ENCODE data around the gene SRRT.
"Not testable (repeated sequence)": the region's sequence is repeated elsewhere in the genome, so short reads cannot be mapped to it uniquely, and the experiment has no call there.

Gene SRRT

GRCh38 chr7:100895956-100896731 is 21.2 kb downstream of the SRRT start:
- DNase-seq: no peak

- no peak for DNase-seq
Observed at GRCh38 chr7:100896732-100897608, 22.1 kb downstream of the SRRT start.

GRCh38 chr7:100897772-100898454 is 23.0 kb downstream of the SRRT start:
- DNase-seq: no peak

GRCh38 chr7:100899432-100899831 is 24.5 kb downstream of the SRRT start:
- no peak for DNase-seq

GRCh38 chr7:100900978-100901377 is 26.1 kb downstream of the SRRT start:
- no peak for DNase-seq

GRCh38 chr7:100901921-100902332 is 27.0 kb downstream of the SRRT start:
- DNase-seq: no peak

GRCh38 chr7:100902638-100903037 is 27.7 kb downstream of the SRRT start:
- no peak for DNase-seq

- no peak for DNase-seq
Observed at GRCh38 chr7:100908512-100908911, 33.6 kb downstream of the SRRT start.

GRCh38 chr7:100910443-100910842 is 35.5 kb downstream of the SRRT start:
- not testable (repeated sequence) for DNase-seq

- no peak for DNase-seq
Observed at GRCh38 chr7:100911484-100911883, 36.6 kb downstream of the SRRT start.

- DNase-seq: no peak
Observed at GRCh38 chr7:100914208-100914878, 39.4 kb downstream of the SRRT start.

GRCh38 chr7:100914879-100915447 is 40.1 kb downstream of the SRRT start:
- DNase-seq: no peak

GRCh38 chr7:100919335-100919734 is 44.4 kb downstream of the SRRT start:
- not testable (repeated sequence) for DNase-seq

- not testable (repeated sequence) for DNase-seq
Observed at GRCh38 chr7:100919779-100920437, 45.0 kb downstream of the SRRT start.

GRCh38 chr7:100921039-100921438 is 46.1 kb downstream of the SRRT start:
- DNase-seq: no peak

- not testable (repeated sequence) for DNase-seq
Observed at GRCh38 chr7:100923616-100924015, 48.7 kb downstream of the SRRT start.

- DNase-seq: no peak
Observed at GRCh38 chr7:100929808-100930174, 54.9 kb downstream of the SRRT start.

GRCh38 chr7:100933734-100934133 is 58.8 kb downstream of the SRRT start:
- no peak for DNase-seq

- not testable (repeated sequence) for DNase-seq
Observed at GRCh38 chr7:100935381-100935780, 60.5 kb downstream of the SRRT start.

- not testable (repeated sequence) for DNase-seq
Observed at GRCh38 chr7:100936167-100936566, 61.3 kb downstream of the SRRT start.

Measured in NCI-H1694 (cell line).